GM12878 (cell line): ENCODE results near the gene ARHGAP19. TPM values are rescaled to one million over a fixed set of nuclear protein-coding genes. Genes with fewer than 3 reads are reported as not detected.

Source experiments
- BACH1 ChIP-seq: fragments of 450-650 bp; IDR thresholded peaks from 2 replicates; pipeline ENCODE4 v1.6.1; 2017; ENCODE audit warnings: mild to moderate bottlenecking, borderline replicate concordance
- CHD1 ChIP-seq: IDR thresholded peaks from 2 replicates; pipeline ENCODE4 v1.6.1; 2012; ENCODE audit warnings: low read depth, low read length, improper control_type of control experiment
- HCFC1 ChIP-seq: fragments of 150-350 bp; IDR thresholded peaks from 2 replicates; pipeline ENCODE4 v1.6.1; 2014; ENCODE audit warnings: low read length
- RAD51 ChIP-seq: fragments of 450-650 bp; IDR thresholded peaks from 2 replicates; pipeline ENCODE4 v1.6.1; 2016; ENCODE audit warnings: moderate library complexity, mild to moderate bottlenecking, inconsistent platforms
- SUPT20H ChIP-seq: IDR thresholded peaks from 2 replicates; pipeline ENCODE4 v1.6.1; 2011; ENCODE audit warnings: low read depth, mild to moderate bottlenecking, low read length, moderate library complexity, borderline replicate concordance; ENCODE audit not compliant: control insufficient read depth
- WRNIP1 ChIP-seq: IDR thresholded peaks from 2 replicates; pipeline ENCODE4 v1.6.1; 2011; ENCODE audit warnings: low read depth, low read length, improper control_type of control experiment, borderline replicate concordance
- polyA plus RNA-seq, 11 experiments: library from polyadenylated mRNA; depleted of rRNA in 4 of 11; unstranded in 6 of 11; stranded (reverse) in 5 of 11; fragments of >200 nt; fragmentation: Nextera tagmentation in 4 of 11; fragmentation: Illumina TruSeq in 1 of 11; extraction: Ambion mirVana in 4 of 11; extraction: Trizol in 1 of 11; gene quantifications; 1 replicate in 1 of 11; 2 replicates in 10 of 11; pipeline versions ENCODE4 v1.2.1 to v1.2.3, GENCODE V29; 2011 to 2016; ENCODE audit warnings: inconsistent platforms in 2 of 11, missing spikeins in 2 of 11, low read depth in 1 of 11
- total RNA-seq, 4 experiments: library from RNA; depleted of rRNA in 3 of 4; stranded (reverse); fragments of >200 nt in 3 of 4; fragmentation: Illumina TruSeq in 1 of 4; extraction: Trizol in 1 of 4; gene quantifications; 2 replicates each; pipeline versions ENCODE4 v1.2.1 to v1.2.3, GENCODE V29; 2013 to 2021
- TF ChIP-seq, protein P1 (sequence below): IDR thresholded peaks from 2 replicates; pipeline ENCODE4 v1.6.1; 2012; ENCODE audit warnings: low read depth, low read length, improper control_type of control experiment
- TF ChIP-seq, protein P2 (sequence below): fragments of 450-650 bp; IDR thresholded peaks from 2 replicates; pipeline ENCODE4 v1.6.1; 2016; ENCODE audit warnings: mild to moderate bottlenecking
- TF ChIP-seq, protein P3 (sequence below), 3 experiments: IDR thresholded peaks in 2 of 3; conservative IDR thresholded peaks in 1 of 3; 2 replicates each; pipeline ENCODE4 v1.5.1; 2011; ENCODE audit warnings: low read depth in 3 of 3, low read length in 3 of 3, mild to moderate bottlenecking in 3 of 3, control low read depth in 2 of 3, moderate library complexity in 2 of 3, inconsistent platforms in 1 of 3, mixed read lengths in 1 of 3; ENCODE audit not compliant: control insufficient read depth in 2 of 3, insufficient read depth in 1 of 3; ENCODE audit errors: extremely low read depth in 1 of 3
- TF ChIP-seq, protein P4 (sequence below): IDR thresholded peaks from 2 replicates; pipeline ENCODE4 v1.6.1; 2011; ENCODE audit warnings: borderline replicate concordance, low read depth, mild to moderate bottlenecking, moderate library complexity, mixed read lengths, low read length; ENCODE audit not compliant: insufficient read depth; ENCODE audit errors: extremely low read length

The ARHGAP19 gene
- total and polyA plus RNA-seq, 10 of the 15 experiments (the other 5 are each of a cell fraction or from before 2014, with no cell fraction given) = 13.3 to 40.7 (median 22.6) TPM

DNA sequence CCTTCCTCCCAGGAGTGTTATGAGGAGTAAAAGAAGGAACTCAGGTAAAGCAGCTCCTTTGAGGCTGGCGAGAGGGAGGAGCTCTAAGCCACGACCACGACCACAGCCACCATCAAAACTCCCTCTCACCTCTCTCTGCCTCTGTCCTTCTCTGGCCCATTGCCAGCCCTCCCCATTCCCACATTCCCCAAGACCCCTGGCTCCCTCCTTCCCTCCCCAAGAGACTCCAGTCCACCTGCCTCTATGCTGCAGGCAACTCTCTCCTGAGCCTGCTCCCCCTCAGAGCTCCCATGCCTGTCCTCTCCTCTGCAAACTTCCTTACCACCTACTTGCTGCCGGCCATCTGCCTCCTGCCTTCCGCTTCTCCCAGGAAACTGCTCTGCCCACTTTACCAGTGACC lies 116.2 kb downstream of the ARHGAP19 start (continued):
- TF ChIP-seq, protein P1, sequence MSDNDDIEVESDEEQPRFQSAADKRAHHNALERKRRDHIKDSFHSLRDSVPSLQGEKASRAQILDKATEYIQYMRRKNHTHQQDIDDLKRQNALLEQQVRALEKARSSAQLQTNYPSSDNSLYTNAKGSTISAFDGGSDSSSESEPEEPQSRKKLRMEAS = no peak
- TF ChIP-seq BACH1 (no peak), SUPT20H (no peak), WRNIP1 (no peak), HCFC1 (no peak), RAD51 (no peak), CHD1 (no peak)
- TF ChIP-seq, protein P2, sequence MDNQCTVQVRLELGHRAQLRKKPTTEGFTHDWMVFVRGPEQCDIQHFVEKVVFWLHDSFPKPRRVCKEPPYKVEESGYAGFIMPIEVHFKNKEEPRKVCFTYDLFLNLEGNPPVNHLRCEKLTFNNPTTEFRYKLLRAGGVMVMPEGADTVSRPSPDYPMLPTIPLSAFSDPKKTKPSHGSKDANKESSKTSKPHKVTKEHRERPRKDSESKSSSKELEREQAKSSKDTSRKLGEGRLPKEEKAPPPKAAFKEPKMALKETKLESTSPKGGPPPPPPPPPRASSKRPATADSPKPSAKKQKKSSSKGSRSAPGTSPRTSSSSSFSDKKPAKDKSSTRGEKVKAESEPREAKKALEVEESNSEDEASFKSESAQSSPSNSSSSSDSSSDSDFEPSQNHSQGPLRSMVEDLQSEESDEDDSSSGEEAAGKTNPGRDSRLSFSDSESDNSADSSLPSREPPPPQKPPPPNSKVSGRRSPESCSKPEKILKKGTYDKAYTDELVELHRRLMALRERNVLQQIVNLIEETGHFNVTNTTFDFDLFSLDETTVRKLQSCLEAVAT = no peak
- TF ChIP-seq, protein P3, sequence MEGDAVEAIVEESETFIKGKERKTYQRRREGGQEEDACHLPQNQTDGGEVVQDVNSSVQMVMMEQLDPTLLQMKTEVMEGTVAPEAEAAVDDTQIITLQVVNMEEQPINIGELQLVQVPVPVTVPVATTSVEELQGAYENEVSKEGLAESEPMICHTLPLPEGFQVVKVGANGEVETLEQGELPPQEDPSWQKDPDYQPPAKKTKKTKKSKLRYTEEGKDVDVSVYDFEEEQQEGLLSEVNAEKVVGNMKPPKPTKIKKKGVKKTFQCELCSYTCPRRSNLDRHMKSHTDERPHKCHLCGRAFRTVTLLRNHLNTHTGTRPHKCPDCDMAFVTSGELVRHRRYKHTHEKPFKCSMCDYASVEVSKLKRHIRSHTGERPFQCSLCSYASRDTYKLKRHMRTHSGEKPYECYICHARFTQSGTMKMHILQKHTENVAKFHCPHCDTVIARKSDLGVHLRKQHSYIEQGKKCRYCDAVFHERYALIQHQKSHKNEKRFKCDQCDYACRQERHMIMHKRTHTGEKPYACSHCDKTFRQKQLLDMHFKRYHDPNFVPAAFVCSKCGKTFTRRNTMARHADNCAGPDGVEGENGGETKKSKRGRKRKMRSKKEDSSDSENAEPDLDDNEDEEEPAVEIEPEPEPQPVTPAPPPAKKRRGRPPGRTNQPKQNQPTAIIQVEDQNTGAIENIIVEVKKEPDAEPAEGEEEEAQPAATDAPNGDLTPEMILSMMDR (IDR thresholded peaks at IDR 0.05 in 2 of 3, conservative IDR thresholded peaks at IDR 0.05 in 1 of 3; ENCODE audit: control insufficient read depth in 2 of 3, extremely low read depth in 1 of 3, insufficient read depth in 1 of 3, low read depth in 3 of 3, low read length in 3 of 3) = no peak
- TF ChIP-seq, protein P4, sequence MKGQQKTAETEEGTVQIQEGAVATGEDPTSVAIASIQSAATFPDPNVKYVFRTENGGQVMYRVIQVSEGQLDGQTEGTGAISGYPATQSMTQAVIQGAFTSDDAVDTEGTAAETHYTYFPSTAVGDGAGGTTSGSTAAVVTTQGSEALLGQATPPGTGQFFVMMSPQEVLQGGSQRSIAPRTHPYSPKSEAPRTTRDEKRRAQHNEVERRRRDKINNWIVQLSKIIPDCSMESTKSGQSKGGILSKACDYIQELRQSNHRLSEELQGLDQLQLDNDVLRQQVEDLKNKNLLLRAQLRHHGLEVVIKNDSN = no peak
